ENCODE data around the gene SORL1. TPM values are rescaled to one million over a fixed set of nuclear protein-coding genes. Genes with fewer than 3 reads are reported as not detected.

The SORL1 gene
- total and polyA plus RNA-seq, 2 of the 8 experiments (the other 6 are each of a cell fraction or from before 2014, with no cell fraction given), result 38.1 to 65.5 TPM

DNA sequence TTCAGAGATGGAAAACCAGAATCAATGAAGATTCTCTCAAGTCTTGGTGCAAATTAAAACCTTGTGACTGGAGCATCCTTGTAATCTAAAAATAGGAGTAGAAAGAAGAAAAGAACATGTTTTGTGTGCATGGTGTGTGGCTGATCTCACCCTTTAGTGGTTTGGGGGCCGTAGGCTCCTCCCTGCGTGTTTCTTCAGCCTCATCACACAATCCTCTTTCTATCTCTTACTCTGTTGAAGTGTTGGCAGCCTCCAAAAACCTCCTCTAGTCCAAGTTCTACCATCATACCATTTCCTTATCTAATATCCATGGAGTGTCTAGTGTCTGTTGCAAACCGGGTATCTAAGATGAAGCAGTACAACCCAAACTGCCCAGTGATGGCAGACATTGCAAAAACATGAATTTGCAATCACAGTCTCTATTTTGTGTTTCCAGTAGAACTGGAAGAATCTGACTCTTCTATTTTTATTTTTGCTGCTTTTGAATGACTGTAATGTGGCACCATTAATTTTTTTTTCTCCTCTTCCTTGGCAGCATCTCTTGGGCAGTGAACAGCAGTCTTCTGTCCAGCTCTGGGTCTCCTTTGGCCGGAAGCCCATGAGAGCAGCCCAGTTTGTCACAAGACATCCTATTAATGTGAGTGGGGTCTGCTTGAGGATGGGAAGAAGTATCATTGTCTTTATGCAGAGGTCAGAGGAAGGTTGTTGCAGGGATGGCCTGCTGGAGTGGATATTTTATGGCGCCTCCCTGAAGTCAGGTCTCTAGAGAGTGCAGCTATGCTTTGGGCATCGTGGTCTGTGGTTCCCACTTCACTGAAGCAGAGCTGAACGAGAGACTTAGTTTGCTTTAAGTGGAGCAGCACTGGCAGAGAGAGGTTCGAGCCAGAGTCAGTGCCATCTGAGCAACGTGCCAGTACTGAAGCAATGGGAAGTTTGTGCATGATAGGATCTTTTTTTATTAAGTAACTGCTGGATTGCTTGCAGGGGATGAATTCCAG is 60.7 kb downstream of the SORL1 start:
- ChIA-PET POLR2A (ENCODE audit: partially characterized antibody) (interaction anchor here (0.9 kb wide), 1 partner anchor 12 kb away, joined by 3 read pairs; no protein-coding TSS in a partner anchor), CTCF (ENCODE audit: partially characterized antibody) (interaction anchor here (0.8 kb wide), 1 partner anchor 64 kb away, joined by 3 read pairs; no protein-coding TSS in a partner anchor)
- Histone ChIP-seq H4K20me1 (replicated peaks in 1 of 2; ENCODE audit: control insufficient read depth in 1 of 2, insufficient read depth in 2 of 2, low read length in 2 of 2) (no peaks in the 10 kb centered on the region), H2AFZ (ENCODE audit: low read length) (no peak overlapping the region), H3K27ac (ENCODE audit: low read depth, low read length) (no peak overlapping the region), H3K4me3 (ENCODE audit: extremely low read depth in 1 of 4, insufficient read depth in 2 of 4, low read depth in 3 of 4, low read length in 4 of 4) (no peak overlapping the region), H3K23me2 (ENCODE audit: low read depth, low read length) (no peaks in the 10 kb centered on the region), H3K4me2 (ENCODE audit: insufficient read depth in 1 of 2, low read depth in 2 of 2, low read length in 2 of 2) (no peak overlapping the region), H3K4ac (replicated peaks; ENCODE audit: insufficient read length, low read depth, low read length) (no peak overlapping the region), H3K23ac (ENCODE audit: insufficient read length) (no peak overlapping the region), H2BK15ac (ENCODE audit: low read length) (no peak overlapping the region), H3K27me3 (replicated peaks in 1 of 4; ENCODE audit: control insufficient read depth in 3 of 4, extremely low read depth in 1 of 4, insufficient read depth in 3 of 4, low read length in 3 of 4) (no peaks in the 10 kb centered on the region), H3K4me1 (replicated peaks in 1 of 4; ENCODE audit: control insufficient read depth in 3 of 4, insufficient read depth in 4 of 4, low read length in 3 of 4) (peaks cover 0 to 4% (median 0%) of the 10 kb centered on the region in 4 experiments; a peak in 4 of 7 replicates), H2BK12ac (ENCODE audit: low read depth, low read length) (no peak overlapping the region), H2BK120ac (replicated peaks; ENCODE audit: low read depth, low read length) (no peak overlapping the region), H2BK20ac (ENCODE audit: low read length) (no peak overlapping the region), H3K79me2 (ENCODE audit: control insufficient read depth in 1 of 2, insufficient read depth in 2 of 2, low read length in 2 of 2) (no peaks in the 10 kb centered on the region; a peak in 1 of 4 replicates), H3K9ac (replicated peaks in 1 of 4; ENCODE audit: extremely low read depth in 1 of 4, low read depth in 3 of 4, low read length in 3 of 4) (no peak overlapping the region), H2AK5ac (ENCODE audit: low read depth, low read length) (no peak overlapping the region), H3K79me1 (ENCODE audit: low read depth, low read length) (no peaks in the 10 kb centered on the region), H4K8ac (ENCODE audit: extremely low read depth, insufficient read depth, low read length) (no peak overlapping the region), H4K5ac (ENCODE audit: insufficient read length, low read depth, low read length) (no peak overlapping the region), H3K18ac (ENCODE audit: extremely low read depth, low read length) (no peak overlapping the region), H3K56ac (replicated peaks; ENCODE audit: insufficient read length, low read depth, low read length) (no peak overlapping the region), H3K14ac (ENCODE audit: insufficient read length) (no peak overlapping the region), H4K91ac (replicated peaks; ENCODE audit: insufficient read length, low read length) (no peak overlapping the region), H3K36me3 (ENCODE audit: control insufficient read depth in 2 of 4, insufficient read depth in 4 of 4, low read length in 3 of 4) (peaks cover 7 to 36% (median 18%) of the 10 kb centered on the region in 4 experiments), H2BK5ac (ENCODE audit: low read depth, low read length) (no peak overlapping the region), H3K9me3 (ENCODE audit: insufficient read depth in 2 of 2, low read depth in 1 of 2, low read length in 1 of 2) (peaks cover 0 to 3% of the 10 kb centered on the region in 2 experiments; a peak in 1 of 4 replicates)
- WGBS, 2 experiments (ENCODE audit: extremely low coverage in 1 of 2, insufficient coverage in 1 of 2, insufficient read length in 1 of 2, insufficient replicate concordance in 2 of 2, low coverage in 1 of 2, low lambda C conversion rate in 2 of 2, missing lambda C conversion rate in 1 of 2), result 94% methylated on average over 9 of the region's 9 CpGs; no CpG with 5 or more reads in 1 of the 2 experiments
- FAIRE-seq, result no peak
- no peak for DNase-seq (ENCODE audit: low read depth in 1 of 2, low spot score in 2 of 2)
- TF ChIP-seq EGR1 (IDR thresholded peaks at IDR 0.05; ENCODE audit: borderline replicate concordance, low read depth, low read length) (no peak), TAF7 (optimal IDR thresholded peaks at IDR 0.05; ENCODE audit: borderline replicate concordance, low read depth, low read length) (no peak), KDM1A (IDR thresholded peaks at IDR 0.05; ENCODE audit: borderline replicate concordance, low read length) (no peak), TEAD4 (IDR thresholded peaks at IDR 0.05; ENCODE audit: low read depth, low read length) (no peak), SIX5 (IDR thresholded peaks at IDR 0.05; ENCODE audit: low read depth, low read length) (no peak), CHD1 (IDR thresholded peaks at IDR 0.05; ENCODE audit: low read depth, low read length) (no peak), RBBP5 (IDR thresholded peaks at IDR 0.05; ENCODE audit: borderline replicate concordance, low read depth, low read length) (no peak), HDAC6 (IDR thresholded peaks at IDR 0.05; ENCODE audit: low read depth, low read length) (no peak), SP2 (IDR thresholded peaks at IDR 0.05; ENCODE audit: low read length) (no peak), CBX5 (IDR thresholded peaks at IDR 0.05; ENCODE audit: low read depth, low read length) (no peak), TBP (IDR thresholded peaks at IDR 0.05; ENCODE audit: low read depth, low read length) (no peak), JUND (IDR thresholded peaks at IDR 0.05; ENCODE audit: low read length) (no peak)

All from H1 (cell line).